Fibroblast of skin of abdomen (primary cell): ENCODE data around the gene BCL6B.

ENCODE experiments used
- DNase-seq: peaks from one replicate; pipeline ENCODE4 v3.0.0-alpha.2; 2013

The BCL6B gene

DNA sequence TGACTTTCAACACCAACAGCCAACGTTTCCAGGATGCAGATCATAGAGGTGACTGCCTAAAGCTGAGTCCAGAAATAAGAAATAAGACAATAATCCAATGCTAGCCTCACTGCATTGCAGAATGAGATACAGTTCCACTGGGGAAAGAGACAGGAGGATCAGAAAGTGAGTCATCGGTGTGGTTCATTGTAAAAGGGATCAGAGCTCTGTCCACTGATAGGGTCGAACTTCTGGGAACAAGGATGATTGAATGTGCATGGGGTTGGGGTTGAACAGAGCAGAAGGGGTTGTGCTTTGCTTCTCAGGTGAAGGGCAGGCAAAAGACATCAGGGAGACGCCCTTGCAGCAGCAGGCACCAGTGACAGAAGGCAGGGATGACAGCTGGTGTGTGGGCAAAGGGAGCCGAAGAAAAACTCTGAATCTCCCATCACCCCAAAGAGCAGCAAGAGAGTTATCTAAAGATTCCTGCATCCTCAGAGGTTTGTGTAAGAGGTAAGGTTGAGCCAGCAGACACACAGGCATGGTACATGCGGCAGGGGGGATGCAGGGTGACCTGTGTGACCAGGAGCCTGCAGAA is 40.8 kb downstream of the BCL6B start:
- no peak for DNase-seq

DNA sequence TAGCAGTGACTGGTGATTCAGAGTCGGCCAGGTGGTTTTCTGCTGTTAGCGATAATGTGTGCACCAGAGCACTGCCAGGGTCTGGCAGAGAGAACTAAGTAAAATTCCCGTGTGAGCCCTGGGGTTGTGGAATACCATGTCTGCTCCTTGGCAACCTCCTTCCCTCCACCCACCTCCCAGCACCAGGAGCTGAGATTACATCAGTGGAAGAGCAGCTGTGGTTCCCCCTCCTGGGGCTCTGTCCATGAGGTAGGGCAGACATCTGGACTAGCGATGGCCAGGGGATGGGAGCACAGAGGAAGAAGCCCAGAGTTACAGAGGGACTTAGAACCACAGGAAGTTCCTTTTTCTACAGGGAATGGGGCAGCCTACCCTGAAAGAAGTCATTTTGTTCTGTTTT is 41.4 kb downstream of the BCL6B start:
- DNase-seq, result no peak

DNA sequence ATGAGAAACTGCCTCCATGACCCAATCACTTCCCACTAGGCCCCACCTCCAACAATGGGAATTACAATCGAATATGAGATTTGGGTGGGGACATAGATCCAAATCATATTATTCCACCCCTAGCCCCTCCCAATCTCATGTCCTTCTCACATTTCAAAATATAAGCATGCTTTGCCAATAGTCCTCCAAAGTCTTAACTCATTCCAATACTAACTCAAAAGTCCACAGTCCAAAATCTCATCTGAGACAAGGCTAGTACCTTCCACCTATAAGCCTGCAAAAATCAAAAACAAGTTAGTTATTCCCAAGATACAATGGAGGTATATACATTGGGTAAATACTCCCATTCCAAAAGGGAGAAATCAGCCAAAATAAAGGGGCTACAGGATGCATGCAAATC is 44.3 kb downstream of the BCL6B start:
- no peak for DNase-seq

DNA sequence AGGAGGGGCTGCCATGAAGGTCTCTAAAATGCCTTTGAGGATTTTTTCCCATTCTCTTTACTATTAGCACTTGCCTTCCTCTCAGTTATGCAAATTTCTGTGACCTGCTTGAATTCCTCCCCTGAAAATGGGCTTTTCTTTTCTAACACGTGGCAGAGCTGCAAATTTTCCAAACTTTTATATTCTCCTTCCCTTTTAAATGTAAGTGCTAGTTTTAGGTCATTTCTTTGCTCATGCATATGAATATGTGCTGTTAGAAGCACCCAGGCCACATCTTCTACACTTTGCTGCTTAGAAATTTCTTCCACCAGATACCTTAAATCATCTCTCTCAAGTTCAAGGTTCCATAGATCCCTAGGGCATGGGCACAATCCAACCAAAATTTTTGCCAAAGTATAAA is 45.4 kb downstream of the BCL6B start:
- no peak for DNase-seq

DNA sequence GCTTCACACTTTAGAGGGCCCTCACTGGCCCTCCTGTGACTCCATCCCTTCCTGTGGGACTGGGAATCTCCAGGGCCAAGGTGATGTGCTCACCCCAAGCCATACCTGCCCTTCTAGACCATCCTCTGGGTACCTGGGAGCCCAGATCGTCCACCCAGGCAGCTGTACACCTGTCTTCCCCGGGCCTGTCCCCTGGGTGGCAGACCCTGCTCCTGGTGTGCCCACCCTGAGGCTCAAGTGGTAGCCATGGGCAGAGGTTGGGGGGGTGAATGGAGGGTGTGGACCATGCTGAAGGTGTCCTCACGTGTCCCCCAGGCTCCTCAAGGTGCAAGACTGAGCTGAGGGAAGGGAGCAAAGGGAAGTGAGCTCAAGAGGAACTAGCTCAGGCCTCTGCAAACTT is 47.9 kb downstream of the BCL6B start:
- DNase-seq, result no peak

DNA sequence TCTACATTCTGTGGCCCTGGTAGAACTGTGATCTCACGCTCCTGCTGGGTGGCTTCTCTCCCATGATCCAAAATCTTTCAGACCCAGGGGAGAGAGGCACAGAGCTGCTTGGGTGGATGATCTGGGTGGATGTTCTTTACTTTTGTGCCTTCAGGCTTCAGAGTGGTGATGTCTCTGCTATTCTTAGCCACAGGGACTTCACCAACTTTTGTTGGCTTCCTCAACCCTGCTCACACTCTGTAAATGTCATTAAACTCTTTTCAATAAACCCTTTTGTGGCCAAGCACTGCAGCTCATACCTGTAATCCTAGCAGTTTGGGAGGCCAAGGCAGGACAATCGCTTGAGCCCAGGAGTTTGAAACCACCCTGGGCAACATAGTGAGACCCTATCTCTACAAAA is 49.6 kb downstream of the BCL6B start:
- no peak for DNase-seq

DNA sequence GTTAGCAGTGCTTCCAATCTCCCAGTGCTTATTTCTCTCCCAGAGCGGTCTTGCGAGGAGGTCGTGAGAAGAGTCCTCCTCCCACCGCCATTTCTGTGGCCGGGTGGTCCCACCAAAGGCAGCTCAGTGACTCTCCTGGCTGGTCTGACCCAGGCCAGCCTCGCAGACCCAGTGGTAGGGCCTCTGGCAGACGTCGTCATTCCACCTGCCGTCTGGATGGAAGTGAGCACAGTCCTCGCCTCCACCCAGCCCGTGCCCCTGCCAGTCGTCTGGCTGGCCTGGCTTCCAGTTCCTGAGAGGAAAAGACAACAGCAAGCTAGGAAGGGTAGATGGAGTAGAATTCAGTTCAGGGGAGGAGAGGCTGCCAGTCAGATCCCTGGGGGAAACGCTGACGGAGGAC is 52.1 kb downstream of the BCL6B start:
- no peak for DNase-seq

DNA sequence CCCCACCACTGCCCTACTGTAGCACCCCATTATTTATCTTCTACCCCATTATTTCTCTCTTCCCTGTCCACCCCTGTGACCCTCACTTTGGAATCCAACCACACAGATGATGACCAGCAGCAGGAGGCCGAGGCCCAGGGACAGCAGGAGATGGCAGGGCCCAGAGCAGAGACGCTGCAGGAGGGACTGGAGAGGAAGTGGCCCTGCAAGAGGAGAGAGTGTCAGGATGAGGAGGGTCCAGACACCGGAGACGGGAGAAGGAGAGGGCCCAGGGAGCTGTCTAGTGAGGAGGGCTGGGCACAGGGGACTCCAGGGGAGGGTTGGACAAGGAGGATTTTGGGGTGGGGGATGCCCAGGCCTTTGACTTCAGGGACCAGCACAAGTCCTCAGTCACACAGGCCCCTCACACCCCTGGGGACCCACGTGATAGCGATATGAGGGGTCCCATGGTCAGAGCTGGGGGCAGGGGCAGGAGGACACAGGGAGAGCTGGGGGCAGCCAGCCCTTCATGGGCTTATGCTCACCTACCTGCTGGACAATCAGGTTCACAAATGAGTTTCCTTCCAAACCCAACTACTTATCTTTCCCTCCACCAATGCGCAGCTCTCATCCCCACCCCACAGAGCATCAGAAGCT is 55.2 kb downstream of the BCL6B start:
- no peak for DNase-seq

DNA sequence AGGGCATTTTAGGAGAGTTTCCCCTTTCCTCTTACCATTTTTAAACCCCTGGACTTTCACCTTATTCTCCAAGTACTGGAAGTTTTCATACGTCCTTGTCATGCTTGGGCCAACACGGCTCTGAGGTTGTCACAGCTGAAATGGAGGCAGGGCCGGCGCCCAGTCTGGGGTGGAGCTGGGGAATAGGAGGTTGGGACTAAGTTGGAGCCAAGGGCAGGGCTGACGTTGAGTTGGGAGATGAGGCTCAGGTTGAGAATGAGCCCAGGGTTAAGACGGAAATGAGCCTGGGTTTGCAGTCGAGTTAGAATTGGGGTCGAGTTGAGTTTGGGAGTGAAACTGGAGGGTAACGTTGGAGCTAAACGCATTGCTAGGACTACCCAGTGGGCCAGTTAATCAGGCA is 55.9 kb downstream of the BCL6B start:
- no peak for DNase-seq
